NCI-H1105 treated with DMSO at 0.1 percent for 48 hours (cell line): ENCODE data around the gene CYBA.

ENCODE experiments used
- DNase-seq: peaks from one replicate; lab custom pipeline; 2025; lab: John Stamatoyannopoulos, UW

Gene CYBA

DNA sequence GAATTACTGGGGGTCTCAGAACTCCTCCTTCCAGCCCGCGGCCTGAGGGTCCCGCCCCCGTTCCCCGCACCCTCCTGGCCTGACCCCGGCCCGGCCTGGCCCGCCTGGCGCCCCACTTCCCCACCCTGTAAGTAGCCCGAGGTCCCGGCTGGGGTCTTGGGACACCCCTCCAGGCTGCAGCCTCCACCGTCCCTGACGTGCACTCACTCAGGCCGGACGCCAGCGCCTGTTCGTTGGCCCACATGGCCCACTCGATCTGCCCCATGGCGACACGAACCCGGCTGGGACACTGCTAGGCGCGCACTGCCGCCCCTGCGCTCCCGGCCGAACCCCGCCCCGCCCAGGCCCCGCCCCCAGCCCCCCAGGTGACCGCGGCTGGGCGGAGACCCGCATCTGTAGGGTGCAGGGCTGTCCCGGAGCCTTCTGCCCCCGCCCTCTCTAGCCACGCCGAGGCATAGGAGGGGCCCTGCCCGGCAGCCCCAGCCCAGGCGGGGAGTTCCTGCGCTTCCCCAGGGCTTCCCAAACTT is at the start of gene CYBA:
Gene CYBA (minus strand): TSS at position 305 of the 527 bp plus-strand sequence. CDS start 40 bp downstream, at position 265.
- DNase-seq: peak; percentile 23

DNA sequence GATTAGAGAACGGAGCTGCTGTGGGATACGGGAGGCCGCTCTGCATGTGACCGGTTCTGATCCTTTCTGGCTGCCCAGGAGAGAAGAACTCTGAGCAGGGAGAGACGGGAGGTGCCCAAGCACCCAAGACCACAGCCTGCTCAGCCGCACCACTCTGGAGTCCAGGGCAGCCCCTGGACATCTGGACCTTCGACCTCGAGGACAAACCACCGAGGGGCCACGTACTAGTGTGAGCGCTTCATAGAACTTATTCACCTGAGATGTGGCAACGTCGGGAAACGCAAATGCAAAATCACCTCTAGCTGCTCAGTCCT is 49.4 kb upstream of the CYBA start:
- no peak for DNase-seq

DNA sequence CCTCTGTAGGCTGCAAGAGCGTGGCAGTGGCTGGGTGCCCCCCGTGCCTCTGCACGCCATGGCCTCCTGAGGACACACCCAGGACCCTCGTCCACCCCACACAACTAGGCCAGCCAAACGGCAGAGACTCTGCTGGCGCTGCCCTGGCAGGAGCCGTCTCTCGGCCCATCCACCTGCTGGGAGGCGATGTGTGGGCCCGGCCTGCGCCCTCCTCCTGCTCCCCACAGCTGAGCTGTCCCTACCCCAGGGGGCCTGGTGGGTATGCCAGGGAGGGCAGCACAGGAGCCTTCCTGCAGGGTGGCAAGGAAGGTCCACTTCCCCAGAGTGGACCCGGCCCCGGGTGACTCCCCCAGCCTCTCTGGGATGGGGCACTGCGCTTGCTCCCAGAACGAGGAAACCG is 48.3 kb upstream of the CYBA start:
- DNase-seq: no peak

DNA sequence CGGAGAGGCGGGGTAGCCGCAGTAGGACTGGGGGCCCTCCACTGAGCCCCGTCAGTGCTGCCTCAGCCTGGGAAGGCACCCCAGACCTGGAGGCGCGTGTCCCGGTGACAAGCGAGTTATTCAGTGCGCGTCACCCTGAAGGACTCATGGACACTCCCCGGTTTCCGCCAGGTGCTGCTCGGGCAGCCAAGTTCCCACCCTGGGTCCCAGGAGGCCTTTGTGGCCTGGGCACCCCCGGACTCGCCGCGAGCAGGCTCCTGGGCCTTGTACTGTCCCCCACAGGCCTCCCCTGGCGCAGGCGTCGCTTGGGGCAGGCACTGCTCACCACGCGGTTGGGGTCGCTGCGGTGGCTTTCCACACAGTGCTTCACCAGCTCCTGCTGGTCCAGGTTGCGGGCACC is 47.8 kb upstream of the CYBA start:
- DNase-seq: no peak

GRCh38 chr16:88697831-88698615 is 47.2 kb upstream of the CYBA start:
- no peak for DNase-seq

DNA sequence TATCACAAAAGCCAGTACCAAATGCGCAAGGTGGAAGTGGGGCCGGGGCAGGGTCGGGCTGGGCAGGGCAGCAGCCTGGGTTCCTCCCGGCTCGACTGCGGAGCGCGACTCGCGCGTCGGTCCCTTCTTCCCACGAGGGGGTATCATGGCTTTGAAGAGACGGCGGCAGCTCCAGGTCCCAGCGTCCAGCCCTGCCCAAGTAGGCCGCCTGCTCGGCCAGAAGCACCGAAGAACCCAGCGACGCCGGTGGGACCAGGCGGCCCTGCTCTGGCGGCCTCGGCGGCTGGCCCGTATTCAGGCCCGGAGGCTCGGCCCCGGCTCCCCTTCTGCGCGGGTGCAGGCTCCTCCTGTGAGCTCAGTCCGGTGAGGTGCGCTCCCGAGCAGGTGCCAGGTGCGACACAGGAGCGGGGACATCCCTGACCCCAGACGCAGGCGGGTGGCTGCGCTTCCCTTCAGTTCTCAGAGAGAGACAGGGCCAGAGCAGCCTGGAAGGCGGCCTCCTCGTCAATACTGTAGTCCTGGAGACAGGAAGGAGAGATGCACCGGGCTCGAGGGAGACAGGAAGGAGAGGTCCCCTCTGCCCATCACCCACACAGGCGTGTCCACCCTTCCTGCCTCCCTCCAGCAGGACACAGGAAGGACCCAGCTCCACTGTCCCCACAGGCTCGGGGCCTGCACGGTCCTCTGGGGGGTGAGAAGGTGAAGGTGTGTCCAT is 46.4 kb upstream of the CYBA start:
- DNase-seq: no peak

DNA sequence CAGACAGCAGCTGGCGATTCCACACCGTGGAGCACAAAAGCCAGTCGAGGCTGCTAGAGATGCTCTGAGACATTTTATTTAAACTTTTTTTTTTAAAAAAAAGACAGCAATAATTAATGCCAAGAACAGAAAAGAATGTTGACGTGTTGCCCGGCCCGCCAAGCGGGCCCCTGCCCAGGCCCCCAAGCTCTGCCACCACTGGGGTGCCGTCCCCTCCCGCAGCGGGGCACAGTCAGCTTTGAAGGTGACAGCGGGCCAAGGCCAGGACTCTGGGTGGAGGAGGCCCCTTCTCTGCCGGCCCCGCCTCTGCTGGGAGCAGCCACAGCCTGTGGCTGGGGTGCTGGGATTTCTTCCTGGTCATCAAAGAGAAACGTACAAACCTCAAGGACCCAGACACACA is 45.6 kb upstream of the CYBA start:
- no peak for DNase-seq

DNA sequence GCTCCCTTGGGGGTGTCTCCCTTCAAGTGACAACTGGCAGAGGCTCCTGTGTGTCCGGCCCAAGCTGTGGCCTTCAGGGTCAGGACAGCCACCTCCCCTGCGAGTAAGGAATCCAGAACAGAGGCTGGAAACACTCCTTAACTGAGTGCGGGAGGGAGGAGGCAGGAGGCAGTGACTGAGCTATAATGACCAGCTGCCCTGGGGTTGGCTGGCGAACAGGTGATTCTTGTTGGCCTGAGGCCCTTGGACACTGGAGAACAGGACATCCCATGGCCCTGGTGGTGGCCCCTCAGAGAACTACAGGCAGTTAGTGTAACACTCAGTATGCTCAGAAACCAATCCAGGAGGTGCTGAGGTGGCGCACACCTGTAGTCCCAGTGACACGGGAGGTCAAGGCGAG is 44.9 kb upstream of the CYBA start:
- DNase-seq: no peak

DNA sequence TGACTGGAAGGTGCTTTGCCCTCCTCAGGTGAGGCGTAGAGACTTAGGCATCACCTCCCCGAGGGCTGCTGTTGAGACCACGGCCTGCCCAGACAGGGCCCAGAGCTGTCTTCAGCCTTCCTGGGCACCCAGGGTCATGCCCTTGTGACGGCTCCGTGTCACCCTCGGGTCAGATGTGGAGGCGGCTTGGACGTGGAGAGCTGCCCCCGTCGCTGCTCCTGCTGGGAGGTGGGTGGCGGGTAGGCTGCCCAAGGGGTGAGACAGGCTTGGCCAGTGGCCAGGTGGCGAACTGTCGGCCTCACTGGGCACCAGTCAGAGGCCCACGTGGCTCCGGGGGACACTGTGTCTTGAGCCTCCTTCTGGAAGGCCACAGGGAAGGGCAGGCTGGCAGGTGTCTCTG is 44.4 kb upstream of the CYBA start:
- no peak for DNase-seq

DNA sequence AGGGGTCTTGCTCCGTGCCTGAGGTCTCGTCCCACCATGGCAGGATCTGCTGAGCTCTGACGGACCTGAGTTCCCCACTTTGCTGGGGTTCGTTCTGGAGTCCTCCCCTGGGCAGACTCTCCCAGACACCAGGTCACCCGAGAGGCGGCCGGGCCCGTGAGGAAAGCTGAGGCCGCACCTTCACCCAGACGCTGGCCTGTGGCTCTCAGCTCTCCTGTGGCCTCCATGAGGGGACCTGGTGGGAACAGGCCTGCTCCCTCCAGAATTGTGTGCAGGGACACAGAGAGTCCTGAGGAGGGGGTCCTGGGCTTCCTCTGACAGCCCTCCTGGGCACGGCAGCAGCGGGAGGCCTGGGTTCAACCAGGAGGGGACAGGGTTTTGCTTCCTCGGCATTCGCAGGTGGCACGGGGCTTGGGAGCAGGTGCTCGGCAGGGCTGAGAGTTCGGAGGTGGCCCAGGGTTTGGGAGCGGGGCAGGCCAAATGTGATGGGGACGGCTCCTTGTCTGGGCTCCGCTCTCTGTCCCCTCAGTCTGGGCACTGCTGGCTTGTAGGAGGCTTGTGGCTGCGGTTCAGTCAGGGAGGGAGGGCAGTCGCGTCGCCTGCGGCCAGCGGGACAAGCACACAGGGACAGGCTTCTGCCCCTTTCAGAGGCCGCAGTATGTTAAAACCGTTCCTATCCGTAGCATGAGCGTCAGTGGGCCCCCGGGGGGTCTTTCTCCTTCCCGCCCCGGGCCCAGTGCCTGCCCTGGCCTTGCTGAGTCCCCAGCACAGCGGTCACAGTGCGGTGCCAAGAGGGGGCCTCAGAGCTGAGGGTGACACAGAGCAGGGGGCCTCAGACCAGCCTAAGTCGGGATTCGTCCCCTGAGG is 43.6 kb upstream of the CYBA start:
- no peak for DNase-seq

DNA sequence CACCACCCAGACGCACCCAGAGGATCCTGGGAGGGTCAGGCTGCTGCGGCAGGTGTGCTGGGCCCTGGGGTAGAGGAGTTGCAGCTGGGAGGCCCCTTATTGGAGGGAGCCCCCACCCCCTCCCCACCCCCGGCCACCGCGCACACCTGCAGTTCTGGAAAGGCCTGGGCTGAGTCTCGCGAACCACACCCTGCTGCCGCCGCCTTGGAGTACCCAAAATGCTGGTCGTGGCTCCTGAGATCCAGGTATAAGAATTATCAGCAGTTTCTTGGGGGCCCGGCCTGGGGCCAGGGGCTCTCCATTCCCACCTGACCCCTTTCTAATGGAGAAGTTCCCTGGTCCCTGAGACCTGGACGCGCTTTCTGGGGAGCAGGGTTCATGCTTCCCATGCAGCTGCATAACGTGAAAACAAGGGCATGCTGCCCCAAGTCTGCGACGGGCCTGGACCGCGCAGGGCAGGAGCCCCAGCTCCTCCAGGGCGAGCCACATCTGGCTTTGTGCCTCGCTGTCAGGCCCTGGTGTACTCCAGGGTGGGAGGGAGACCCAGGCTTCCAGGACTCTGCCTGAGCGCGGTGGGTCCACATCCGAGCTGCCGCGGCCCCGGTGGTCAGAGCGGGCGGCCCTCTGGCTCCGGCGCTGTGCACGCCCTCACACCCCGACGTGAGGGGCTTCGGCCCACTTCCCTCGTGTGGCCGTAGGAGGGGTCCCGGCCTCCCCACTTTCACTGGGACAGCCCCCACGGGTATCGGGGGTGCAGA is 42.7 kb upstream of the CYBA start:
- no peak for DNase-seq

GRCh38 chr16:88692861-88693260 is 42.0 kb upstream of the CYBA start:
- no peak for DNase-seq

DNA sequence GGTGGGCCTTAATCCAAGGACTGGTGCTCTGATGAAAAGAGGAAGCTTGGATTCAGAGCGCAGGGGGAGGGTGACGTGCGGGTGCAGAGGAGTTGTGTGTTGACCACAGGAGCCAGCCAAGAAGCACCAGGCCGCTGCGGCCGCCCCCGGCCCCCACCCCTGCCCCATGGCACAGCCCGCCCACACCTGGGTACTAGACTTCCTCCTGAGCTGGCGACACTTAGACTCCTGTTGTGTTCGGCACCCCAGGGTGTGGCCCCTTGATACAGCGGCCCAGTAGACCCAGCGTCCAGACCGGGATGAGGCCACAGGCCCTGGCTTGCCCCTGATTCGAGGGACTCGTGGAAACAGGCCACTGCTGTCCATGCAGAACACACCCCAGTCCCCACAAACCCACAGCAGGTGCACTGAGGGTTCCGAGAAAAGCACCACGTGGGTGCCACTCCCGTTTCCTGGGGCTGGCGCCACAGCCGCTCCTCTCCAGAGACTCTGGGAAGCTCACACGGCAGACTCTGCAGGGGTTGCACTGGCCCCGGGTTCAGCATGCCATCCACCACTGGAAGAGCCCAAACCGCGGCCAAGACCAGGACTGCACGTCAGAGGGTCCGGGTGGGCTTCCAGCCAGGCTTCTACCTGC is 41.2 kb upstream of the CYBA start:
- no peak for DNase-seq

GRCh38 chr16:88691129-88691813 is 40.4 kb upstream of the CYBA start:
- no peak for DNase-seq

GRCh38 chr16:88690341-88691128 is 39.7 kb upstream of the CYBA start:
- no peak for DNase-seq

DNA sequence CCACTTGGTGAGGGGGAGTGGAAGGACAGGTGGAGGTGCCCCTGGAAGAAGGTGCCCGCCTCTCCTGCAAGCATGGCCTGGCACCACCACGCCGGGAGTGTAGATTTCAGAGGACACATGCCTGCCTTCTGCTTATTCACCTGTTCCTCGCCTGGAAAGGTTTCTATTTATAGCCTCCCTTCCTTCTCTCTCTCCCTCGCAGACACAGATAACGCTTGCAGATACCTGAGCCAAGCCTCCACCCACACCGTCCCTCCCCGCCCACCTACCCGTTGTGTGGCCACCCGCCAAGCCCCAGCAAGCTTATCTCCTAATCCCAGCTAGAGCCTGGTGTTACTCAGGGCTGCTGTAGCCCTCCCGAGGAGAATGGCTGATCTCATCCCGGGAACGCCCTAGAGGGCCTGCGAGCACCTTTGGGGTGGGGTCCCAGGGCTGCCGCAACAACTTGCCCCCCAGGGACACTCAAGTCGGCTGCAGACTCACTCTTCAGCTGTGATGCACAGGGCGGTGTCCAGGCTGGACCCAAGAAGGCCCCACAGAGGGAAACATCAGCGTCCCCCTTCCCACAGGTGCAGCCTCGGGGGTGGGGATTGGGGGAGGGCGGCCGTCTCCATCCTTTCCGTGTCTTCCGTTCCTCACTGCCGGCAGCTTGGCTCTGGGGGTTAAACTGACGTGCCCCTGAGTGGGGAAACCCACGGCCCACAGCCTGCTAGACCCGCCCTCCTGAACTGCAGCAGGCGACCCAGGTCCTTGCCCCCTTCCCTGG is 37.3 kb upstream of the CYBA start:
- DNase-seq: peak; percentile 59

DNA sequence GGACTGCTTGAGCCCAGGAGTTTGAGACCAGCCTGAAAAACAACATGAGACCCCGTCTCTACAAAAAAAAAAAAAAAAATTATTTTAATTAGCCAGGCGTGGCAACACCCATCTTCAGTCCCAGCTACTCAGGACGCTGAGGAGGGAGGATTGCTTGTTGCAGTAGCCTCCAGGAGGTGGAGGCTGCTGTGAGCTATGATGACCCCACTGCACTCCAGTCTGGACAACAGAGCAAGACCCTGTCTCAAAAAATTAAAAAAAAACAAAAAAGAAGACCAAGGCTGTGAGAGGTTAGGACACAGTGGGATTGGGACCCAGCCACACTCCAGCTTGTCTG is 36.8 kb upstream of the CYBA start:
- no peak for DNase-seq

DNA sequence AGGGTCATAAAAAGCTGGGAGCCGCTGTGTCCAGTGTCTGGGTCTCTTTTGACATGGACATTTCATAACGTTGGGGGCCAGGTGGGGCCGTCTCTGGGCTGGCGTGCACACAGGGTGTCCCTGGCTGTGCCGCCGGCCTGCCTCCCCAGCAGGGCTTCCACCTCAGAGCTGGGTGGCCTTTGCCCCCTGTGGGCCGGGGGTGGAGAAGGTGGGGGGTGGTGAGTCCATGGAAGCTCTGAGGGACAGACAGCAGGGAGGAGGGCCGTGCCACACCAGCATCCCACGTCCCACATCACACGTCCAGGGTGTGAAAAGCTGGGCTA is 36.4 kb upstream of the CYBA start:
- no peak for DNase-seq

- DNase-seq: peak; percentile 45
Measured at GRCh38 chr16:88686439-88687253, 35.8 kb upstream of the CYBA start, which contains the start of gene SNAI3. Gene SNAI3 (minus strand): TSS chr16:88686507. CDS start chr16:88686406, 101 bp downstream.
